SK-N-MC (cell line): ENCODE data around the gene GRK4.
"Not testable (repeated sequence)": the region's sequence is repeated elsewhere in the genome, so short reads cannot be mapped to it uniquely, and the experiment has no call there.

Source experiments
- DNase-seq: peaks from one replicate; pipeline ENCODE4 v3.0.0-alpha.2; 2011; ENCODE audit warnings: low read depth, low spot score
- H3K27ac ChIP-seq: fragments of 200-600 bp; sonication (generic); 2 replicates; pipeline ENCODE4 v1.5.1; 2016; ENCODE audit warnings: mixed run types
- H3K36me3 ChIP-seq: fragments of 200-600 bp; sonication (generic); 2 replicates; pipeline ENCODE4 v1.6.1; 2017; ENCODE audit warnings: antibody characterized with exemption, low read length, mixed read lengths; ENCODE audit not compliant: insufficient read depth
- H3K4me3 ChIP-seq: fragments of 200-600 bp; sonication (generic); 2 replicates; pipeline ENCODE4 v1.5.1; 2016
- H3K9ac ChIP-seq: fragments of 200-600 bp; sonication (generic); 2 replicates; pipeline ENCODE4 v1.8.0; 2017; ENCODE audit warnings: mixed run types, mixed read lengths; ENCODE audit not compliant: insufficient read length
- H3K9me3 ChIP-seq: fragments of 200-600 bp; sonication (generic); 2 replicates; pipeline ENCODE4 v1.6.1; 2017; ENCODE audit warnings: low read depth, mild to moderate bottlenecking, antibody characterized with exemption, low read length, moderate library complexity, mixed read lengths
- EZH2 ChIP-seq: fragments of 200-600 bp; sonication (generic); IDR thresholded peaks from one replicate; pipeline ENCODE4 v1.6.1; 2017; ENCODE audit warnings: antibody characterized with exemption
- FOXP2 ChIP-seq: optimal IDR thresholded peaks from 2 replicates; pipeline ENCODE3; 2011; ENCODE audit warnings: mild to moderate bottlenecking, moderate library complexity; ENCODE audit not compliant: insufficient read depth; ENCODE audit errors: extremely low read length, control extremely low read depth
- POLR2AphosphoS5 ChIP-seq: IDR thresholded peaks from 2 replicates; pipeline ENCODE4 v1.6.1; 2012; ENCODE audit warnings: mild to moderate bottlenecking, low read depth, low read length, borderline replicate concordance

GRK4 gene

DNA sequence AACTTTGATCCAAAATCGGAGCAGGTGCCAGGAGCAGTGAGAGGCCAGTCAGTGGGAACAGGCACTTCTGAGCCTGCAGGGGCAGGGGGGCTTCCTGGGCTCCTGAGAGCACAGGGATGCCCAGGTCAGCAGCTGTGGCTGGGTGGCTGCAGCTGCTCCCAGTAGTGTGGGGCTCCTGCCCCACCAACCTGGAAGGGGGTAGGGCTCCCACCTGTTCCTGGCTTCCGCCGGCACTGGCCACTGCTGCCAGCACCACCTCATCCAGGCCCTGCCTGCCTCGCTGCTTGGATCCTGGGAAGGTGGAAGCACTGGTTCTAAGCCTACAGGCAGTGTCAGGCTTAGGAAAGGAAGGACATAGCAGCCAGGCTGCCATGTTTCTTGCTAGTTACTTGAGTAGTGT is 18.6 kb downstream of the GRK4 start:
- H3K27ac ChIP-seq, result no peak overlapping the region
- H3K36me3 ChIP-seq, result no peaks in the 10 kb centered on the region
- DNase-seq, result no peak
- TF ChIP-seq POLR2AphosphoS5 (no peak), FOXP2 (no peak), EZH2 (no peak)
- H3K4me3 ChIP-seq, result no peak overlapping the region
- no peak overlapping the region for H3K9ac ChIP-seq
- no peaks in the 10 kb centered on the region for H3K9me3 ChIP-seq

DNA sequence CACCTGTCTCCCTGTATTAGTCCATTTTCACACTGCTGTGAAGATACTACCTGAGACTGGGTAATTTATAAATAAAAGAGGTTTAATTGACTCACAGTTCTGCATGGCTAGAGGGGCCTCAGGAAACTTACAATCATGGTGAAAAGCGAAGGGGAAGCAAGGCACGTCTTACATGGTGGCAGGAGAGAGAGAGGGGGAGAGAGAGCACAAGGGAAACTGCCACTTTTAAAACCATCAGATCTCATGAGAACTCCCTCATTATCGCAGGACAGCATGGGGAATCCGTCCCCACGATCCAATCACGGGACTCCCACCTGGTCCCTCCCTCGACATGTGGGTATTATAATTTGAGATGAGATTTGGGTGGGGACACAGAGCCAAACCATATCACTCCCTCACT is 20.3 kb downstream of the GRK4 start:
- DNase-seq, H3K9ac ChIP-seq, H3K36me3 ChIP-seq, H3K27ac ChIP-seq, H3K4me3 ChIP-seq, H3K9me3 ChIP-seq: not testable (repeated sequence)

DNA sequence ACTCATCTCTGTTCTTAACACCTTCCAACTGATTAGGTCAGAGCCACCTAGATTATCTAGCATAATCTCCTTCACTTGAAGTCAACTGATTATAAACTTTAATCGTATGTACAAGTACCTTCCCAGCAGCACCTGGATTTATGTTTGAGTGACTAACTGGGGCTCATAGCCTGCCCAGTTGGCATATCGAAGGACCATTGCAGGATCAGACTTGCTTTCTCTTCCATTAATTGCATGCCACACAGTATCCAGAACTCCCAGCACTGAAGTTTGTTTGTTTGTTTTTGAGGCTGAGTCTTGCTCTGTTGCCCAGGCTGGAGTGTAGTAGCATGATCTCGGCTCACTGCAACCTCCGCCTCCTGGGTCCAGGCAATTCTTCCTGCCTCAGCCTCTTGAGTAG is 27.9 kb downstream of the GRK4 start:
- no peak for TF ChIP-seq EZH2
- TF ChIP-seq POLR2AphosphoS5, result no peak
- TF ChIP-seq FOXP2, result no peak
- no peak overlapping the region for H3K9ac ChIP-seq
- H3K9me3 ChIP-seq, result no peaks in the 10 kb centered on the region
- DNase-seq, result no peak
- no peaks in the 10 kb centered on the region for H3K36me3 ChIP-seq
- H3K27ac ChIP-seq, result no peak overlapping the region
- no peak overlapping the region for H3K4me3 ChIP-seq

DNA sequence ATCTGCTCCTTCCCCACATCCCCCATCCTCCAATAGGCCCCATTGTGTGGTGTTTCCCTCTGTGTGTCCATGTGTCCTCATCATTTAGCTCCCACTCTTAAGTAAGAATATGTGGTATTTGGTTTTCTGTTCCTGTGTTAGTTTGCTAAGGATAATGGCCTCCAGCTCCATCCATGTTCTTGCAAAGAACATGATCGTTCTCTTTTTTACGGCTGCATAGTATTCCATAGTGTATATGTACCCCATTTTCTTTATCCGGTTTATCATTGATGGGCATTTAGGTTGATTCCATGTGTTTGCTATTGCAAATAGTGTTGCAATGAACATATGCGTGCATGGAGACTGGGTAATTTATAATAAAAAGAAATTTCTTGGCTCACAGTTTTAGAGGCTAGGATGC is 31.5 kb downstream of the GRK4 start:
- no peaks in the 10 kb centered on the region for H3K9me3 ChIP-seq
- no peak overlapping the region for H3K4me3 ChIP-seq
- no peaks in the 10 kb centered on the region for H3K36me3 ChIP-seq
- H3K27ac ChIP-seq, result no peak overlapping the region
- no peak overlapping the region for H3K9ac ChIP-seq
- TF ChIP-seq EZH2 (no peak), POLR2AphosphoS5 (no peak), FOXP2 (no peak)
- no peak for DNase-seq

DNA sequence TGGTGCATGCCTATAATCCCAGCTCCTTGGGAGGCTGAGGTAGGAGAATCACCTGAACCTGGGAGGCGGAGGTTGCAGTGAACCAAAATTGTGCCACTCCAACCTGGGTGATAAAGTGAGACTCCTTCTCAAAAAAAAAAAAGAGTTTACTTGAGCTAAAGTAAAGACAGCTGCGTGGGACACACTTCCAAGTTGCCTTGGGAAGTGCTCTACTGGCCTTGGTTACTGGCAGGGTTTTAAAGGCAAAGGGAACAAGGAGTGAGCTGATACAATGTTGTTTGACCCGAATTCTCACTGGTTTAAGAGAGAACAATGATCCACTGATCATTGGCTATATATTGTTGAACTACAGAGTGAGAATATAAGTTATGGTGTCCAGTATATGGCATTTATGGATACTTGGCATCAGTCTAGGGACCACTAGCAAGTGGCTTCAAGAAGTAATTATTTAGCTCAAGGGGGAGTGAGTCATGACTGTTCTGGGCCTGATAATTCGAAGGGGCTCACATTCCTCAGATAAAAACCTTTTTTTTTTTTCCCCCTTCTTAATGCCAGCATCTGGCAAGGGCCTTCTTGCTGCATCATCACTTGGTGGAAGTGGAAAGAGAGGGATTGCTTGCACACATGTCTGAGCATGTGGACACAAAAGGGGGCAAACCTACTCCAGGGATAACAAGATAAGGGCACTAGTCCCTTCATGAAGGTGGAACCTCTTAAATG is 32.3 kb downstream of the GRK4 start:
- H3K9ac ChIP-seq, result no peak overlapping the region
- H3K9me3 ChIP-seq, result no peaks in the 10 kb centered on the region
- DNase-seq, result no peak
- TF ChIP-seq EZH2, result no peak
- TF ChIP-seq FOXP2, result no peak
- TF ChIP-seq POLR2AphosphoS5, result no peak
- no peak overlapping the region for H3K27ac ChIP-seq
- no peaks in the 10 kb centered on the region for H3K36me3 ChIP-seq
- H3K4me3 ChIP-seq, result no peak overlapping the region

DNA sequence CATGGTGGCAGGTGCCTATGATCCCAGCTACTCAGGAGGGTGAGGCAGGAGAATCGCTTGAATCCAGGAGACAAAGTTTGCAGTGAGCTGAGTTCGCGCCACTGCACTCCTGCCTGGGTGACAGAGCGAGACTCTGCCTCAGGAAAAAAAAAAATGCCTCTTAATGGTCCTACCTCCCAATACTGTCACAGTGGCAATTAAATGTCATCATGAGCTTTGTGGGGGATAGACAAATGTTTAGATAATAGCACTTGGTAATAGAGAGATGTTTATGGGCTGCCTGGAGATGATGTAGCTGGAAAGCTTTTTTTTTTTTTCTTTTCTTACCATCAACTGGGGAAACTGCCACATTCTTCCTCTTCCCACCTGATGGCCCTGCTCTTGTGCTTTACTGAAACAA is 33.0 kb downstream of the GRK4 start:
- Histone ChIP-seq H3K9me3 (no peaks in the 10 kb centered on the region), H3K4me3 (no peak overlapping the region), H3K27ac (no peak overlapping the region), H3K9ac (no peak overlapping the region), H3K36me3 (no peaks in the 10 kb centered on the region)
- DNase-seq, result no peak
- TF ChIP-seq FOXP2, result no peak
- TF ChIP-seq EZH2, result no peak
- no peak for TF ChIP-seq POLR2AphosphoS5

DNA sequence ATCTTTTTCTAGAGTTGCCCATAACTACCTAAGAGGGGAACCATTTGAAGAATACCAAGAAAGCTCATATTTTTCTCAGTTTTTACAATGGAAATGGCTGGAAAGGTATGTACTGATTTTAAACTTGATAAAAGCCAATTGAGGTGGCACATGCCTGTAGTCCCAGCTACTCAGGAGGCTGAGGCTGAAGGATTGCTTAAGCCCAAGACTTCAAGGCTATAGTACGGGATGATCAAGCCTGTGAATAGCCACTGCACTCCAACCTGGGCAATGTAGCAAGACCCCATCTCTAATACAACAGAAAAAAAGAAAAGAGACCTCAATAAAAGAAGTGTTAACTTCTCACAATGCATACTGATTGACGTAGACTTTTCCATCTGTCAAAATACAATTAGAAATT is 44.4 kb downstream of the GRK4 start:
- Histone ChIP-seq H3K36me3 (no peaks in the 10 kb centered on the region), H3K4me3 (no peak overlapping the region), H3K27ac (no peak overlapping the region), H3K9ac (no peak overlapping the region), H3K9me3 (no peaks in the 10 kb centered on the region)
- no peak for TF ChIP-seq EZH2
- no peak for TF ChIP-seq POLR2AphosphoS5
- TF ChIP-seq FOXP2, result no peak
- no peak for DNase-seq

DNA sequence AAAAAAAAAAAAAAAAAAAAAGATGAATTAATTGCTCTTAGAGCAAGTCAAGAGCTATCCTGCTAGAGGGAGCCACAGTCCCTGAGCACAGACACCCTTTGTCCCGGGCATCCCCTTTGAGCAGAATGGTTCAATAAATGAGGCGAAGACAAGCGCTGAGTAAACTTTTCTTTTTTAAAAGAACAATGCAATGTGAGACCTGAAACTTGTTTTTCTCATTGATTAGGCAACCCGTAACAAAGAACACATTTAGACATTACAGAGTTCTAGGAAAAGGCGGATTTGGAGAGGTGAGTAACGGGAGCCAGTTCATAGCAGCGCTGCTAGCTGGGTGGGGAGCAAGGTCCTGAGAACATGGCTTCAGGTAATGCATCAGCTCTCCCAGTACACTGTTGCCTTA is 46.1 kb downstream of the GRK4 start:
- H3K9ac ChIP-seq, result no peak overlapping the region
- DNase-seq, result no peak
- no peak overlapping the region for H3K27ac ChIP-seq
- no peaks in the 10 kb centered on the region for H3K36me3 ChIP-seq
- TF ChIP-seq POLR2AphosphoS5 (no peak), EZH2 (no peak), FOXP2 (no peak)
- no peaks in the 10 kb centered on the region for H3K9me3 ChIP-seq
- H3K4me3 ChIP-seq, result no peak overlapping the region

DNA sequence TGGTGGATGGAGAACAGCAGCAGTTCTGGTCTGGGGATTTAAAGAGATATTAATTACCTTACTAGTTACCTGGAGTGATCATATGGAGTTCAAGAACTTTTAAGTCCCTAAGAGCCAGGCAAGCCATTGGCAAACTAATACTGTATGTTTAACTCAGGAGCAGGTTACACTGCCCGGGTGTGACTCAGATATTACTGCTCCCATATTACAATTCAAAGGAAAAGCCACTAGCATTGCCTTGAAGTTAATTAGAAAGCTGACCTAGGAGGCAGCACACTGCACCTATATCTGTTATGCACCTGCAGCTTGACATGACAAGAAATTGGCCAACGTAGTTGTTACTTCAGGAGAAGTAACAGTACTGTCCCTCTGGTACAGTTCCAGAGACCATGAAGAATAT is 47.2 kb downstream of the GRK4 start:
- TF ChIP-seq EZH2 (no peak), POLR2AphosphoS5 (no peak), FOXP2 (no peak)
- H3K4me3 ChIP-seq, result no peak overlapping the region
- no peak overlapping the region for H3K9ac ChIP-seq
- DNase-seq, result no peak
- H3K9me3 ChIP-seq, result no peaks in the 10 kb centered on the region
- H3K36me3 ChIP-seq, result no peaks in the 10 kb centered on the region
- no peak overlapping the region for H3K27ac ChIP-seq

DNA sequence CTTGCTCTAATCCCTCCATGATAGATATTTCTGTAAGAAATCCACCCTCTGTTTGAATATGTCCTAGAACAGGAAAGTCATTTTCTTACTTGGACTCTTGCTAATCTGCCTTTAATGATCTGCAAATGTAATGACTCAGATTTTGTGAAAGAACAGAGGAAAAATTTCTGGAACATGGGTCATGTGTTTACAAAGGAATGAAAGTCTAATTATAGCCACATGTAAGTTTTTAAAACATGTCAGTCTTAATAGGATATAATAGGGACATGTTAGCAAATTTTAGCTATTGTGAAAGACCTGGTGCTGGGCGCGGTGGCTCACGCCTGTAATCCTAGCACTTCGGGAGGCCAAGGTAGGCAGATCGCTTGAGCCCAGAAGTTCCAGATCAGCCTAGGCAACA is 47.6 kb downstream of the GRK4 start:
- no peak overlapping the region for H3K27ac ChIP-seq
- no peak overlapping the region for H3K4me3 ChIP-seq
- DNase-seq, result no peak
- H3K9me3 ChIP-seq, result no peaks in the 10 kb centered on the region
- no peaks in the 10 kb centered on the region for H3K36me3 ChIP-seq
- TF ChIP-seq EZH2 (no peak), POLR2AphosphoS5 (no peak), FOXP2 (no peak)
- no peak overlapping the region for H3K9ac ChIP-seq
